IMR-90 (cell line): Measurements from ENCODE around the gene GMPR. TPM values are rescaled to one million over a fixed set of nuclear protein-coding genes. Genes with fewer than 3 reads are reported as not detected.
A peak's percentile ranks its signal among the peaks of the same experiment; 100 is the strongest.

Source experiments
- ATAC-seq: fragments of 200-7000 bp; cut with Tn5 transposase; 2 replicates; pipeline ENCODE4 v1.9.1; 2020; ENCODE audit warnings: low read depth, mild to moderate bottlenecking, moderate library complexity
- BruUV-seq: library from RNA; stranded (reverse); fragments of 400-500 nt; replicated peaks from 2 replicates; lab custom pipeline; 2021; lab: Mats Ljungman, UMichigan
- CTCF ChIA-PET: fragments of 300-600 bp; formaldehyde crosslinking; extraction: SDS; loops from one replicate; lab custom pipeline; 2021; ENCODE audit warnings: antibody characterized with exemption; lab: Yijun Ruan, JAX
- POLR2A ChIA-PET: fragments of 300-600 bp; sonication (Branson Sonifier 250); formaldehyde crosslinking; loops from one replicate; lab custom pipeline; 2022; ENCODE audit warnings: antibody characterized with exemption; ENCODE audit not compliant: unreplicated experiment; lab: Charles Lee
- DNase-seq: peaks from one replicate; pipeline ENCODE4 v3.0.0; 2013
- H2AFZ ChIP-seq: replicated peaks from 2 replicates; pipeline ENCODE3; 2013; ENCODE audit warnings: low read length, mild to moderate bottlenecking; ENCODE audit not compliant: poor library complexity
- H2AK5ac ChIP-seq: 2 replicates; pipeline ENCODE4 v1.6.1; 2013; ENCODE audit warnings: low read depth, low read length, inconsistent platforms
- H2AK9ac ChIP-seq: replicated peaks from 2 replicates; pipeline ENCODE3; 2013; ENCODE audit warnings: mild to moderate bottlenecking, low read depth, low read length, moderate library complexity; ENCODE audit not compliant: poor library complexity
- H2BK120ac ChIP-seq: 2 replicates; pipeline ENCODE4 v1.6.1; 2013; ENCODE audit warnings: low read depth, low read length, inconsistent platforms
- H2BK15ac ChIP-seq: 3 replicates; pipeline ENCODE4 v1.6.1; 2013; ENCODE audit warnings: low read depth, low read length, inconsistent platforms
- H2BK20ac ChIP-seq: 2 replicates; pipeline ENCODE4 v1.6.1; 2013; ENCODE audit warnings: low read depth, mild to moderate bottlenecking, inconsistent platforms, low read length, moderate library complexity
- H2BK5ac ChIP-seq: 2 replicates; pipeline ENCODE4 v1.6.1; 2013; ENCODE audit warnings: mild to moderate bottlenecking, low read depth, low read length, inconsistent platforms; ENCODE audit not compliant: poor library complexity, severe bottlenecking
- H3K14ac ChIP-seq: replicated peaks from 2 replicates; pipeline ENCODE4 v1.6.1; 2013; ENCODE audit warnings: low read depth, low read length, inconsistent platforms
- H3K18ac ChIP-seq: 2 replicates; pipeline ENCODE4 v1.6.1; 2013; ENCODE audit warnings: low read depth, low read length, control low read depth
- H3K23ac ChIP-seq: 2 replicates; pipeline ENCODE4 v1.6.1; 2013; ENCODE audit warnings: low read depth, low read length, inconsistent platforms
- H3K27ac ChIP-seq: 2 replicates; pipeline ENCODE4 v1.5.1; 2013; ENCODE audit warnings: mild to moderate bottlenecking, control low read depth, low read length; ENCODE audit not compliant: insufficient read depth
- H3K27me3 ChIP-seq: 2 replicates; pipeline ENCODE4 v1.6.1; 2013; ENCODE audit warnings: low read length; ENCODE audit not compliant: control insufficient read depth, insufficient read depth
- H3K36me3 ChIP-seq: 2 replicates; pipeline ENCODE4 v1.6.1; 2013; ENCODE audit warnings: low read length, mixed read lengths; ENCODE audit not compliant: control insufficient read depth, insufficient read depth
- H3K4ac ChIP-seq: 2 replicates; pipeline ENCODE4 v1.6.1; 2013; ENCODE audit warnings: low read depth, low read length, inconsistent platforms
- H3K4me1 ChIP-seq: 2 replicates; pipeline ENCODE4 v1.6.1; 2013; ENCODE audit warnings: low read length, mixed read lengths; ENCODE audit not compliant: control insufficient read depth, insufficient read depth
- H3K4me2 ChIP-seq: 2 replicates; pipeline ENCODE4 v1.6.1; 2013; ENCODE audit warnings: low read depth, mild to moderate bottlenecking, control low read depth, low read length, moderate library complexity
- H3K4me3 ChIP-seq: 2 replicates; pipeline ENCODE4 v1.5.1; 2013; ENCODE audit warnings: low read depth, mild to moderate bottlenecking, control low read depth, low read length, moderate library complexity; ENCODE audit not compliant: insufficient read depth
- H3K56ac ChIP-seq: 2 replicates; pipeline ENCODE4 v1.6.1; 2013; ENCODE audit warnings: low read length, inconsistent platforms; ENCODE audit not compliant: insufficient read depth; ENCODE audit errors: extremely low read depth
- H3K79me1 ChIP-seq, 2 experiments: 2 replicates each; pipeline ENCODE4 v1.6.1; 2013; ENCODE audit warnings: low read length in 2 of 2, inconsistent platforms in 1 of 2, low read depth in 1 of 2
- H3K9ac ChIP-seq: 2 replicates; pipeline ENCODE4 v1.6.1; 2013; ENCODE audit warnings: low read depth, low read length, control low read depth
- H3K9me1 ChIP-seq: 2 replicates; pipeline ENCODE4 v1.6.1; 2013; ENCODE audit warnings: low read length, inconsistent platforms; ENCODE audit not compliant: insufficient read depth
- H3K9me3 ChIP-seq: 2 replicates; pipeline ENCODE4 v1.6.1; 2013; ENCODE audit warnings: low read length; ENCODE audit not compliant: control insufficient read depth, insufficient read depth
- H4K20me1 ChIP-seq: 2 replicates; pipeline ENCODE4 v1.6.1; 2013; ENCODE audit warnings: low read length, inconsistent platforms; ENCODE audit not compliant: insufficient read depth
- H4K5ac ChIP-seq: 2 replicates; pipeline ENCODE4 v1.6.1; 2013; ENCODE audit warnings: mild to moderate bottlenecking, low read depth, low read length, control low read depth
- H4K8ac ChIP-seq, 2 experiments: 2 replicates each; pipeline ENCODE4 v1.6.1; 2013; ENCODE audit warnings: low read depth in 2 of 2, low read length in 2 of 2, control low read depth in 1 of 2, inconsistent platforms in 1 of 2
- H4K91ac ChIP-seq: 2 replicates; pipeline ENCODE4 v1.6.1; 2013; ENCODE audit warnings: low read depth, low read length, inconsistent platforms; ENCODE audit not compliant: insufficient read depth
- BHLHE40 ChIP-seq: fragments of 150-350 bp; IDR thresholded peaks from 2 replicates; pipeline ENCODE4 v1.6.1; 2016; ENCODE audit warnings: mild to moderate bottlenecking, low read depth, low read length
- CHD1 ChIP-seq: IDR thresholded peaks from 2 replicates; pipeline ENCODE4 v1.6.1; 2012; ENCODE audit warnings: low read depth, low read length, improper control_type of control experiment
- MAFK ChIP-seq: IDR thresholded peaks from 2 replicates; pipeline ENCODE4 v1.6.1; 2012; ENCODE audit warnings: low read depth, low read length, improper control_type of control experiment
- POLR2A ChIP-seq: IDR thresholded peaks from 2 replicates; pipeline ENCODE4 v1.6.1; 2012; ENCODE audit warnings: mild to moderate bottlenecking, low read depth, low read length
- WGBS, 2 experiments: methylation state at CpG; one replicate each; pipeline versions ENCODE4 v1.1.5 to v1.1.7; 2013; ENCODE audit warnings: missing lambda C conversion rate in 2 of 2; ENCODE audit not compliant: insufficient read length in 1 of 2; ENCODE audit errors: extremely low coverage in 2 of 2; 5-methylcytosine and 5-hydroxymethylcytosine counted together
- dilution Hi-C: fragments of 300-500 bp; cut with HindIII; formaldehyde crosslinking; loops from one replicate; pipeline ENCODE4 v1.14.3; 2018; ENCODE audit warnings: low sequenced_read_pairs; ENCODE audit not compliant: unreplicated experiment
- in situ Hi-C: fragments of 300-500 bp; cut with MboI; formaldehyde crosslinking; loops from 3 replicates; pipeline ENCODE4 v1.14.3; 2019; ENCODE audit warnings: low sequenced_read_pairs, inconsistent platforms, mixed read lengths
- intact Hi-C: fragments of 100-400 bp; cut with micrococcal nuclease; formaldehyde crosslinking; loops from 2 replicates; pipeline ENCODE4 v1.10.0; 2022
- polyA plus RNA-seq, 3 experiments: library from polyadenylated mRNA; depleted of rRNA; stranded (reverse); fragments of >200 nt; gene quantifications; 2 replicates each; pipeline ENCODE4 v1.2.3, GENCODE V29; 2012; ENCODE audit warnings: low replicate concordance in 1 of 3
- total RNA-seq: library from RNA; depleted of rRNA; stranded (reverse); fragments of >200 nt; gene quantifications from 2 replicates; pipeline ENCODE4 v1.2.3, GENCODE V29; 2012
- TF ChIP-seq, protein P1 (sequence below): fragments of 150-350 bp; IDR thresholded peaks from 2 replicates; pipeline ENCODE4 v1.6.1; 2017; ENCODE audit warnings: mild to moderate bottlenecking, antibody characterized with exemption, low read length, low read depth

GMPR gene
- total and polyA plus RNA-seq, 2 of the 4 experiments (the other 2 are of a cell fraction) = 6.3 to 8.6 TPM

DNA sequence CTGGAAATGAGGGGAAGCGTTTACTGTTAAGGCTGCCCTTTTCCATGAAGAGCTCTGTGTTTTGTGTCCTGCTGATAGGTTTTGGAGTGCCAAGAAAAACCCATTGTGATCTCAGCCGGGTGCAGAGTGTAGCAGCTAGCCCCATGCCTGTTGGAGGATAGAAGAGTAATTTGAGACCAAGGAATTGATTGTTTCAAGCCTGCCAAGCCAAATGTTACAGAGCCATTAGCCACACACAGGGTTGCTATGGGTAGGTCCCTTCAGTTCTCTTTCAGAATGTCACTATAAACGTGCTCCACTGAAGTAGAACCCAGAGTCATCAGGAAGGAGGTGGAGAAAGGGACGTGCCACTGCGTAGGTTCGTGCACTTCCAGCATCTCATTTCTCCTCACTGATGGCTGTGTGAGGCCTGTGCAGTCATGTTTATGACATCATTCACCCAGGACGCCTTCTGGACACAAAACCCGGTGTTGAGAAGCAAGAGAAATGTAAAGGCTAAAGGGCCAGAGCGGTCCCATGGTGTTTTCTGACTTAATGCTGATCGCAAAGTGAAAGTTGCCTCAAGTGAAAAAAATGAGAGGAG lies 6.6 kb downstream of the GMPR start:
- H2AK9ac ChIP-seq = no peak overlapping the region
- no peaks in the 10 kb centered on the region for H3K27me3 ChIP-seq
- no peak overlapping the region for H2BK15ac ChIP-seq
- POLR2A ChIA-PET = no interaction called here
- 75% methylated on average over 4 of the region's 10 CpGs; no CpG with 5 or more reads in 1 of the 2 experiments for WGBS, 2 experiments
- no peak overlapping the region for H2AK5ac ChIP-seq
- dilution Hi-C loops (no loop called here), in situ Hi-C loops (no loop called here), intact Hi-C loops (no loop called here)
- TF ChIP-seq, protein P1, sequence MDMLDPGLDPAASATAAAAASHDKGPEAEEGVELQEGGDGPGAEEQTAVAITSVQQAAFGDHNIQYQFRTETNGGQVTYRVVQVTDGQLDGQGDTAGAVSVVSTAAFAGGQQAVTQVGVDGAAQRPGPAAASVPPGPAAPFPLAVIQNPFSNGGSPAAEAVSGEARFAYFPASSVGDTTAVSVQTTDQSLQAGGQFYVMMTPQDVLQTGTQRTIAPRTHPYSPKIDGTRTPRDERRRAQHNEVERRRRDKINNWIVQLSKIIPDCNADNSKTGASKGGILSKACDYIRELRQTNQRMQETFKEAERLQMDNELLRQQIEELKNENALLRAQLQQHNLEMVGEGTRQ = no peak
- TF ChIP-seq MAFK = no peak
- no peak for TF ChIP-seq CHD1
- TF ChIP-seq BHLHE40 = no peak
- TF ChIP-seq POLR2A = no peak
- DNase-seq (peak; percentile 51), ATAC-seq (peak; percentile 51)
- no peak overlapping the region for H2BK20ac ChIP-seq
- H3K4me2 ChIP-seq = peak overlapping the region; percentile 20
- H2BK5ac ChIP-seq = no peak overlapping the region
- peak overlapping the region; percentile 11 for H2AFZ ChIP-seq
- H3K27ac ChIP-seq = no peak overlapping the region
- no peak overlapping the region for H3K23ac ChIP-seq
- no peak overlapping the region for H3K4me3 ChIP-seq
- H4K5ac ChIP-seq = peak overlapping the region; percentile 48; the same call in 1 of the 2 replicates
- H3K56ac ChIP-seq = no peak overlapping the region
- no peaks in the 10 kb centered on the region for H3K79me1 ChIP-seq
- peaks cover 5% of the 10 kb centered on the region; the same call in 1 of the 2 replicates for H3K9me1 ChIP-seq
- H3K9ac ChIP-seq = no peak overlapping the region
- H3K4me1 ChIP-seq = peaks cover 14% of the 10 kb centered on the region
- CTCF ChIA-PET = no interaction called here
- no peak overlapping the region for H2BK120ac ChIP-seq
- no peaks in the 10 kb centered on the region for H3K9me3 ChIP-seq
- H4K91ac ChIP-seq = no peak overlapping the region
- peak overlapping the region; percentile 12; the same call in 1 of the 2 replicates for H3K18ac ChIP-seq
- peaks cover 9% of the 10 kb centered on the region; the same call in 1 of the 2 replicates for H4K20me1 ChIP-seq
- no TSS peak for BruUV-seq
- no peaks in the 10 kb centered on the region for H3K36me3 ChIP-seq
- H3K14ac ChIP-seq = peak overlapping the region; percentile 14; the same call in 1 of the 2 replicates
- H4K8ac ChIP-seq = no peak overlapping the region
- H3K4ac ChIP-seq = no peak overlapping the region
